Vagina (tissue), 2 donors: ENCODE data around the gene NEK11.

Experiments used
- POLR2A ChIP-seq, 2 donors: fragments of 450-650 bp; IDR thresholded peaks; one replicate each; pipeline ENCODE4 v1.6.1; 2017; ENCODE audit warnings: antibody characterized with exemption in 2 of 2, mild to moderate bottlenecking in 2 of 2, moderate library complexity in 2 of 2
- TF ChIP-seq, protein P1 (sequence below), 3 experiments: fragments of 450-650 bp in 2 of 3; fragments of 200-600 bp in 1 of 3; sonication (generic) in 1 of 3; IDR thresholded peaks; one replicate each; pipeline ENCODE4 v1.5.1; 2017 to 2019; ENCODE audit warnings: antibody characterized with exemption in 3 of 3, mild to moderate bottlenecking in 2 of 3, moderate library complexity in 2 of 3

DNA sequence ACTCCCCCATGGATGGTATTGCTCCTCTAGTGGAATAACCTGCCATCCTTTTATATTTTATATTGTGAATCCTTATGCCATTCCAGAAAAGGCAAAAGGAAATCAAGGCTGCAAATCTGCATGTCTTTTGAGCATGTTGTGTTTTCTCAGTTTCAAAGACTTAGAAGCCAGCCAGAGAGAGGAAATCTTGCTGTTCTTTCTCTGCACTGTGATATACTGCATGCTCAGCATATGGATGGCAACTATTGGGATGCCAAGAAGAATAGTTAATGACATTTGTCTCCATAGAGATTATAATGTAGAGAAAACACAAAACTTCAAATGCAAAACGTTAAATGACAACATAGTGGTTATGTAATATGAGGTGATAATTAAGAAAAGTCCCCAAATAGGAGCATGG, 248.9 kb downstream of the NEK11 start:
- TF ChIP-seq, protein P1, sequence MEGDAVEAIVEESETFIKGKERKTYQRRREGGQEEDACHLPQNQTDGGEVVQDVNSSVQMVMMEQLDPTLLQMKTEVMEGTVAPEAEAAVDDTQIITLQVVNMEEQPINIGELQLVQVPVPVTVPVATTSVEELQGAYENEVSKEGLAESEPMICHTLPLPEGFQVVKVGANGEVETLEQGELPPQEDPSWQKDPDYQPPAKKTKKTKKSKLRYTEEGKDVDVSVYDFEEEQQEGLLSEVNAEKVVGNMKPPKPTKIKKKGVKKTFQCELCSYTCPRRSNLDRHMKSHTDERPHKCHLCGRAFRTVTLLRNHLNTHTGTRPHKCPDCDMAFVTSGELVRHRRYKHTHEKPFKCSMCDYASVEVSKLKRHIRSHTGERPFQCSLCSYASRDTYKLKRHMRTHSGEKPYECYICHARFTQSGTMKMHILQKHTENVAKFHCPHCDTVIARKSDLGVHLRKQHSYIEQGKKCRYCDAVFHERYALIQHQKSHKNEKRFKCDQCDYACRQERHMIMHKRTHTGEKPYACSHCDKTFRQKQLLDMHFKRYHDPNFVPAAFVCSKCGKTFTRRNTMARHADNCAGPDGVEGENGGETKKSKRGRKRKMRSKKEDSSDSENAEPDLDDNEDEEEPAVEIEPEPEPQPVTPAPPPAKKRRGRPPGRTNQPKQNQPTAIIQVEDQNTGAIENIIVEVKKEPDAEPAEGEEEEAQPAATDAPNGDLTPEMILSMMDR (IDR thresholded peaks at IDR 0.05): no peak
- TF ChIP-seq POLR2A (IDR thresholded peaks at IDR 0.05): no peak
